Fibroblast of upper back skin (primary cell): ENCODE results near the gene MLIP.
"Not testable (repeated sequence)": the region's sequence is repeated elsewhere in the genome, so short reads cannot be mapped to it uniquely, and the experiment has no call there.

Experiments
- DNase-seq: peaks from one replicate; pipeline ENCODE4 v3.0.0-alpha.2; 2013

MLIP gene

GRCh38 chr6:54111341-54112045 is at the start of gene MLIP:
MLIP (plus strand) TSS chr6:54111443; CDS start chr6:54111480, 37 bp downstream.
- no peak for DNase-seq

DNA sequence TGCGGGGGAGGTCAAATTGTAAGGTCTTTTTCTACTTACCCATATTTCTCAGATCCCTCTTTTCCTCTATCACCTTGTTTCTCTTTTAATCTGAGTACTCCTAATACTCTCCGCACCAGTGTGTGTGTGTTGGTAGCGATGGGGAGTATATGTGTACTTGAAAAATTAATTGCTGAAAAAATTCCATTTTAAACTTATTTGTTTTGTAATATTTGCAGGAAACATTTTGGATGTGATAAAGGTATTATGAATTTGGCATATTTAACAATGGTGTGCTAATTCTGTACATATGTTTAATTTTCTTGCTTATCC is 48.1 kb upstream of the MLIP start:
- DNase-seq = no peak

GRCh38 chr6:54068694-54069093 is 42.5 kb upstream of the MLIP start:
- no peak for DNase-seq

DNA sequence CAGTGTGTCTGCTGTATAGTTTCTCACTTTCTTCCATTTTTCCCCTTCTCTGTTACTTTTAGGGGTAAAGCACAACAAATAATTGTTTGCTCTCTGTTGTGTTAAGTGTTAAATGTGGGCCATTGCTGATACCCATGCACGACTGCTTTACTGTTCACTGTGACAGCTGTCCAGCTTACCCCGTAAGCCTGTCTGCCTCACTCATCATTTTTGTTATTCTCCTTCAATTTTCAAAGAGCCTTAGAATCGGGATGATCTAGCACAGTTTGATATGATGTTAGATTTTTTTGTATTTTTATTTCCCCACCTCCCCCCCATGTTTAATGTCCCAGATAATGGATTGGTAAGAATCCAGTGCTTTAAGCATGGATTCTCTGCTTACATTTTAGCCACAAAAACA is 41.2 kb upstream of the MLIP start:
- DNase-seq = no peak

- DNase-seq = peak; percentile 42
Measured at GRCh38 chr6:54071821-54072340, 39.4 kb upstream of the MLIP start.

- DNase-seq = no peak
Measured at GRCh38 chr6:54072635-54073313, 38.5 kb upstream of the MLIP start.

DNA sequence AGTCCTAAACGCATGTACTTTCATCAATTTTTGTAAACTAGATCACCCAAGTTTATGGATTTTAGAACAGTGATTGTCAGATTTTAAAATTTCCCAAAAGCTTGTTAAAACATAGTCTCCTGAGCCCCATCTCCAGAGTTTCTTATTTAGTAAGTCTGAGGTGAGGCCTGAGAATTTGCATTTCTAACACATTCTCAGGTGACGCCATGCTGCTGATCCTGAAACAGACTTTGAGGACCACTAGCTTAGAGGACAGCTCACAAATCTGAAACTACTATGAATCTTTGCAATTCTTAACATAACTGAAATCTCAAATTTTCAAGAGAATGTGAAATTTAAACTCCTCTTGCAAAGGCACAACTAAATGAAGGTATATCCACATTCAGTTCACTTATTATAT is 37.8 kb upstream of the MLIP start:
- DNase-seq = no peak

GRCh38 chr6:54074109-54074508 is 37.1 kb upstream of the MLIP start:
- DNase-seq = no peak

GRCh38 chr6:54074578-54075195 is 36.6 kb upstream of the MLIP start:
- peak; percentile 61 for DNase-seq

DNA sequence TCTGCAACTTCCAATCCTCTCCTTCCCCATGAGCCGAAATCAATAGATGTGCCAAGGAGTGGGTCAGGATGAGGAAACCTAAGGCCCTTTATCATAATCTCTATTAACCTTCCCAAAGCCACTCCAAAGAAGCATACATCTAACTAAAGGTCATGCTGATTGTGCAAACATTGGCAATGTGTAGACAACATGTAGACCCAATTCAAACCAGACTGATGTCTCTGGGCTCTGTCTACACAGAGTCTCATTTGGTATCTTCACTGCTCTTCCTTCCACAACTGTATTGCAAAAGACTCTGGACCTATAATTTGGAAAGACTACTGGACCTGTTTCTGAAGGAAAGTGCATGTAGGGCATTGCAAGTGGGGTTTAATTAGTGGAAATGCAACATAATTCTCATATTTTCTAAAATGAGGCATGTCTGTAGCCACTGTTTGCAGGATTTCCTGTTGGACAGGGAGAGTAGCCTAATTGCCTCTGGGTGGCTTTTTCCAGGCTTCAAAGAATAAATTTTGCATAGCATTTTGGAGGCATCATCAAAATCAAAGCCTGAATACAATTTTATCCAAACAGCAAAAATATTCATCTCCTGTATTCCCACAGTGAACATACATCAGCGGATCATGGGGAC is 35.0 kb upstream of the MLIP start:
- DNase-seq = no peak

DNA sequence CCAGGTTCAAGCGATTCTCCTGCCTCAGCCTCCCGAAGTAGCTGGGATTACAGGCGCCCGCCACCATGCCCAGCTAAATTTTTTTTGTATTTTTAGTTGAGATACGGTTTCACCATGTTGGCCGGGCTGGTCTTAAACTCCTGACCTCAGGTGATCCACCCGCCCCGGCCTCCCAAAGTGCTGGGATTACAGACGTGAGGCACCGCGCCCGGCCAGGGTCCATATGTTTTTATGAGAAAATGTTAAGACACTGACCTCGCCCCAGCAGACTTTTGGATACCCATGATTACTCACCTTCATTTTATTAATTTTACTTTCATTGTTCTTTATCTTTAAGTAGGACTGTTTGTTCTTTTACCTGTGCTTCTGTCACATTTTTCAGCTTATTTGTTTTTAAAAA is 29.7 kb upstream of the MLIP start:
- not testable (repeated sequence) for DNase-seq

- DNase-seq = no peak
Measured at GRCh38 chr6:54083287-54083686, 28.0 kb upstream of the MLIP start.

DNA sequence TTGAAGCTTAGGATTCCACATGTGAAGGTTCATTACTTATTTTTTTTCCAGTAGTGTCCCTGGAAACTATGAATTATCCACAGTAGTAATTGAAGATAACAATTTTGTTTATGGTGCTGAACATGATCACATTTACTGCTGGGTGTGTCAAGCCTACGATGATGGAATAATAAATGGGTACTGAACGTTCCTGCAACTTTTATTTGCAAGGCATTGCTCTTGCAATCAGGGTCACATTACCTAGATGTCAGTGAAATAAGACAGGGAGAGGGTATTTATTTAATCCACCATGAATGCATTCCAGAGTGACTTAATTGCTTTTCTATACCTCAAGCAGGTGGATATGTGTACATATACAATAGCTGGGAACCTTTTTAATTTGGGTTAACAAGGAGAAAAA is 27.0 kb upstream of the MLIP start:
- DNase-seq = no peak

GRCh38 chr6:54085047-54085446 is 26.2 kb upstream of the MLIP start:
- DNase-seq = no peak

GRCh38 chr6:54085541-54085940 is 25.7 kb upstream of the MLIP start:
- peak; percentile 54 for DNase-seq

DNA sequence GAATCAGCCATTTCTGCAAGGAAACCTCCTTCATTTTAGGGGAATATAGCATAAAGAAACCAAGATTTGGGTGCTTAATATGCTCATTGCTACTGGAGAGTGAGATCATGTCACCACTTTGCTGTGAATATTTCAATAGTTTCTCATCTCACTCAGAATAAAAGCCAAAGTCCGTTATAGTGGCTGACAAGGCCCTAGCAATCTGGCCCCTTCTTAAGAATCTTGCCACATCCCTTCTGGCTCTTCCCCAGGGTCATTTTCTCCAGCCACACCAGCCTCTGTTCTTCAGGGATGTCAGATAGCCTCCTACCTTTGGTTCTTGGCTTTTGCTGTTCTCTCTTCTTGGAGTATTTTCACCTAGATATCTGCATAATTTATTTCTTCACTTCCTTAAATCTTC is 24.8 kb upstream of the MLIP start:
- no peak for DNase-seq

GRCh38 chr6:54087721-54088120 is 23.5 kb upstream of the MLIP start:
- DNase-seq = no peak

GRCh38 chr6:54093326-54093948 is 17.8 kb upstream of the MLIP start:
- DNase-seq = no peak

DNA sequence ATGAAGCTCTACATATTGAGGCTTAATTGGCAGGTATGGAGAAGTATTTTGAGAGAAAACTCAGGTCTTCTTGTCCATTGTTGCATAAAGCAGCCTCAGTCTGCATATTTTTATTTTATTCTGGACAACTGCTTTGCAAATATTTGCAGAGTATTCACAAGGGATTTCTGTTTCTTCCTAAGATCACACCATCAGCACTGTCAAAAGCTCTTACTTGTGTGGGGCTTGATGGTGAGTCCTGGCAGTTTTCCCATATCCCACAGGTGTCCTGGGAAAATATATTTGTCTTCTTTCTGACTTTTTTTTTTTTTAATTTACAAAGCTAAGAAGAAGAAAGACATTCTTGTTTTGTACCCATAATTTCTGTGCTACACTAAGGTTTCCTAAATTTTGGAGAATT is 16.9 kb upstream of the MLIP start:
- no peak for DNase-seq

DNA sequence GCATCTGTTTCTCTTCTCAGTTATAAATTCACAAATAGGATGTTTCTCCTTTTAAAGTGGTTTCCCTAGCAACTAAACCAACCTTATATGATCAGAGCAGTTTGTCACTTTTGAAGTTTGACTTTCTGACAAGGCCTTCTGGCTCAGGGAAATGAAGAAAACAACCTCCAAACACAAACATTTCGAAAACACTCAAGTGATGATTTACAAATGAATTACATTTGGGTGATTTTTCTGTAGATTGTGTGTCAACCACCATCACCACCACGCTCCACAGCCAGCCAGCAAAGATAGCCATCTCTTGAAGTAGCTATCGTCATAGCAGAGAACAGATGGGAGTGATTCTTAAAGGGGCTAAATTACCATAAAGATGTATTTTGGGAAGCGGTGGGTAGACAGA is 16.5 kb upstream of the MLIP start:
- DNase-seq = no peak

DNA sequence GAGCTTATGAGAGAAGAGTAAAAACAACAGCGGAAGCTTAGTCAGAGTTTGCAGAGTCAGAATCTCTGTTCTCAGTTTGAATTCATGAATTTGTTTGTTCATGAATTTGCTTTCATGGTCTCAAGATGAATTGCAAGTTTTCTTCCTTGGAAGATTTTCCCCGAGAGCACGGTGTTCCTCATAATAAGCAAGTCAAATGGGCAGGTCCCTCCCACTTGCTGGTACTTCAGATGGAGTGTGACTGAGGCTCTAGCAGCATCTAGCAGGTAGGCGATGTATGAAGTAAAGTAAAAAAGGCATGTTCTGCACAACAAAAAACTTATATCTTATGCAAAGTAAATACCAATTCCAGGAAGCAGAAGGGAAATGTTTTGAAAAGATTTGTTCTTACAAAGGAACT is 15.5 kb upstream of the MLIP start:
- no peak for DNase-seq

DNA sequence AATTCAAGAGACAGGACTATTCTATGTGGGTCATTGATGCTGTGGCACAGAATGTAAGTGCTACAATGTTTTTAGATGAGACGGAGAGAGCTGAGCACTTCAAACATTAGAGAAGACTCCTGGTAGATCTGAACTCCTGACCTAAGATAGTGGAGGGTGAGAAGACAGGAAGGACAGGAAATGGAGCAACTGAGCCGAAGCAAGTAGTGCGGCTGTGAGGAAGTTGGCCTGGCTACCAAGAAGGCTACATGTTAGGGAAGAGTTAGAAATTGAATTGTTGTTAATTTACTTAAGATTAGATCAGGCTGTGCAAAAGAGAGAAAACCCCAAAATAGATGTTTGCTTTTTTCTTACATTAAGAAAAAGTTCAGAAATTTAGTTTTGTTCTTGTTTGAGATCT is 14.4 kb upstream of the MLIP start:
- DNase-seq = no peak

DNA sequence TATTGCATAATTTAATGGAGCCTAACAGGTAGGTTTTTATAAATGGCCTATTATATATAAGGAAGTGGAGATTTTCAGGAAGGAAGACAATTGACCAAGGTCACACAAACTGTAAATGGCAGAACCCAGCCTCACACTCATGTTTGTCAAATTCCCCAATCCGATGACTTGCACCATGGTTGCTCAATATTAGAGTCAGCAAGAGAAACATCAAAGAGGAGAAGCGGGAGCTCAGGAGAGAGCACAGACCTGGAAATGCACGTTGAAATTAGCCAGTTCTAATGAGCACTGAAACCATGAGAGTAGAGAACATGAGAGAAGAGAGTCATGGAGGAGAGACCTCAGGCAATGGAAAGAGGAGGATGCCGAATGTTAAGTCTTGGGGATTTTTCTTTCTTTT is 13.5 kb upstream of the MLIP start:
- DNase-seq = no peak
